HEK293T (cell line): ENCODE data around the gene WFS1.

Source experiments
- ARNT ChIP-seq: fragments of 450-650 bp; IDR thresholded peaks from 2 replicates; pipeline ENCODE4 v1.6.1; 2017; ENCODE audit warnings: mild to moderate bottlenecking
- BHLHE40 ChIP-seq: fragments of 450-650 bp; IDR thresholded peaks from 2 replicates; pipeline ENCODE4 v1.6.1; 2016; ENCODE audit warnings: mild to moderate bottlenecking, moderate library complexity, borderline replicate concordance
- CTBP1 ChIP-seq: fragments of 450-650 bp; IDR thresholded peaks from 2 replicates; pipeline ENCODE4 v1.6.1; 2016; ENCODE audit warnings: borderline replicate concordance
- FOXK2 ChIP-seq: fragments of 450-650 bp; IDR thresholded peaks from 2 replicates; pipeline ENCODE4 v1.6.1; 2016; ENCODE audit warnings: mild to moderate bottlenecking
- FOXM1 ChIP-seq: fragments of 450-650 bp; IDR thresholded peaks from 2 replicates; pipeline ENCODE4 v1.6.1; 2017; ENCODE audit warnings: mild to moderate bottlenecking, borderline replicate concordance
- HDGF ChIP-seq: fragments of 450-650 bp; IDR thresholded peaks from 2 replicates; pipeline ENCODE4 v1.6.1; 2017; ENCODE audit warnings: antibody characterized with exemption, borderline replicate concordance
- L3MBTL2 ChIP-seq: fragments of 450-650 bp; conservative IDR thresholded peaks from 2 replicates; pipeline ENCODE4 v1.6.1; 2016; ENCODE audit warnings: mild to moderate bottlenecking
- LEF1 ChIP-seq: fragments of 450-650 bp; IDR thresholded peaks from 2 replicates; pipeline ENCODE4 v1.6.1; 2017; ENCODE audit warnings: mild to moderate bottlenecking, borderline replicate concordance
- NFRKB ChIP-seq: fragments of 450-650 bp; IDR thresholded peaks from 2 replicates; pipeline ENCODE4 v1.6.1; 2016; ENCODE audit warnings: mild to moderate bottlenecking, moderate library complexity
- SP1 ChIP-seq: fragments of 450-650 bp; IDR thresholded peaks from 2 replicates; pipeline ENCODE4 v1.6.1; 2017
- SUZ12 ChIP-seq: fragments of 450-650 bp; IDR thresholded peaks from 2 replicates; pipeline ENCODE4 v1.6.1; 2016; ENCODE audit warnings: mild to moderate bottlenecking
- TARDBP ChIP-seq: fragments of 450-650 bp; IDR thresholded peaks from 2 replicates; pipeline ENCODE4 v1.6.1; 2016
- ZNF384 ChIP-seq: fragments of 450-650 bp; IDR thresholded peaks from 2 replicates; pipeline ENCODE4 v1.6.1; 2016

DNA sequence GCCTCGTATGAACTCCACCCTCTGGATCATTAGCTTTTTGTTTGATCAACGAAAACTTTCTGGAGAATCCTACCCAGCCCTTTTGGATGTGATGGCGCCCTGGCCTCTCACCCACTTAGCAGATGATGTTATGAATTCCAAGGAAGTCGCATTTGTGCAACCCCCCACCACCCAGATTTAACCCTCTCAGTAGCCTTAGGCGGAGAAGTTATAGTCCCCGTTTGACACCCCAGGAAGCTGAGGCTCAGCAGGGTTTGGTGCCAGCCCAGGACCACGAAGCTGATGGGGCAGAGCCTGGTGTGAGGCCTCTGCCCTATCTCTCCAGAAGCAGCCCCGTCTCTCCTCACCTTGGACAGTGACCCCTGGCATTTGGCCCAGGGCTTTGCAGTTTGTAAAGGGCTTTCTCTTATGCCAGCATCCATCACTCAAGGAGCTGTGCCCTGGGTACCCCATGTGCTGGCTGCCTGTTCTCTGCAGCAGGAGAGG is 1.0 kb downstream of the WFS1 start:
- TF ChIP-seq ZNF384 (no peak), BHLHE40 (no peak), FOXK2 (no peak), SUZ12 (no peak), TARDBP (no peak), FOXM1 (no peak), CTBP1 (no peak), ARNT (no peak), HDGF (no peak), L3MBTL2 (no peak), NFRKB (no peak), SP1 (no peak), LEF1 (no peak)
